Eye (tissue), 1 donor: ENCODE results near the gene SPAG5.

Experiments used
- DNase-seq: peaks from one replicate; pipeline ENCODE4 v3.0.0-alpha.2; 2015

The SPAG5 gene, protein sequence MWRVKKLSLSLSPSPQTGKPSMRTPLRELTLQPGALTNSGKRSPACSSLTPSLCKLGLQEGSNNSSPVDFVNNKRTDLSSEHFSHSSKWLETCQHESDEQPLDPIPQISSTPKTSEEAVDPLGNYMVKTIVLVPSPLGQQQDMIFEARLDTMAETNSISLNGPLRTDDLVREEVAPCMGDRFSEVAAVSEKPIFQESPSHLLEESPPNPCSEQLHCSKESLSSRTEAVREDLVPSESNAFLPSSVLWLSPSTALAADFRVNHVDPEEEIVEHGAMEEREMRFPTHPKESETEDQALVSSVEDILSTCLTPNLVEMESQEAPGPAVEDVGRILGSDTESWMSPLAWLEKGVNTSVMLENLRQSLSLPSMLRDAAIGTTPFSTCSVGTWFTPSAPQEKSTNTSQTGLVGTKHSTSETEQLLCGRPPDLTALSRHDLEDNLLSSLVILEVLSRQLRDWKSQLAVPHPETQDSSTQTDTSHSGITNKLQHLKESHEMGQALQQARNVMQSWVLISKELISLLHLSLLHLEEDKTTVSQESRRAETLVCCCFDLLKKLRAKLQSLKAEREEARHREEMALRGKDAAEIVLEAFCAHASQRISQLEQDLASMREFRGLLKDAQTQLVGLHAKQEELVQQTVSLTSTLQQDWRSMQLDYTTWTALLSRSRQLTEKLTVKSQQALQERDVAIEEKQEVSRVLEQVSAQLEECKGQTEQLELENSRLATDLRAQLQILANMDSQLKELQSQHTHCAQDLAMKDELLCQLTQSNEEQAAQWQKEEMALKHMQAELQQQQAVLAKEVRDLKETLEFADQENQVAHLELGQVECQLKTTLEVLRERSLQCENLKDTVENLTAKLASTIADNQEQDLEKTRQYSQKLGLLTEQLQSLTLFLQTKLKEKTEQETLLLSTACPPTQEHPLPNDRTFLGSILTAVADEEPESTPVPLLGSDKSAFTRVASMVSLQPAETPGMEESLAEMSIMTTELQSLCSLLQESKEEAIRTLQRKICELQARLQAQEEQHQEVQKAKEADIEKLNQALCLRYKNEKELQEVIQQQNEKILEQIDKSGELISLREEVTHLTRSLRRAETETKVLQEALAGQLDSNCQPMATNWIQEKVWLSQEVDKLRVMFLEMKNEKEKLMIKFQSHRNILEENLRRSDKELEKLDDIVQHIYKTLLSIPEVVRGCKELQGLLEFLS

DNA sequence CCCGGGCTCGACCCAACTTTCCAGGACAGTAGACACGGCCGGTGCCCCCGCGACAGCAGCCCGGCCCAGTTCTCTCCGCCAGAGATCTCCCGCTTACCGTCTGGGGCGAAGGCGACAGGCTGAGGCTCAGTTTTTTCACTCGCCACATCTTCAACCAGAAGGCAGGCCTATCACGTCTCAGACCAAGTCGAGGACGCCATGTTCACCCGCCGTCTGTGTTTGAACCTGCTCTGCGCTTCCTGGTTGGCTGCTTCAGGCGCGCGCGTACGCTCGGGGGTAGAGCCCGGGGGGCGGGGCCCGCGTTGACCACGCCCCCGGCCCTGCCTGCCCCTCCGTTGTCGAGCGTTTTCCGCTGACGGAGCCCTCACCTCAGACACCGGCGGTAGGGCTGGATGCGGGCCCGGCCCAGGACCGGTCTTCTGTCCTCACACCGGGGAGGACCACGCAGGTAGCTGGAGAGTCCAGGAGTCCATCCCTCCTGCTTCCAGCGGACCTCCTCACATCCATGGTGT lies at the start of gene SPAG5:
TSS of gene SPAG5 (minus strand) at position 227 of the 512 bp plus-strand sequence. CDS start at position 148, 79 bp downstream.
- peak; percentile 97 for DNase-seq

DNA sequence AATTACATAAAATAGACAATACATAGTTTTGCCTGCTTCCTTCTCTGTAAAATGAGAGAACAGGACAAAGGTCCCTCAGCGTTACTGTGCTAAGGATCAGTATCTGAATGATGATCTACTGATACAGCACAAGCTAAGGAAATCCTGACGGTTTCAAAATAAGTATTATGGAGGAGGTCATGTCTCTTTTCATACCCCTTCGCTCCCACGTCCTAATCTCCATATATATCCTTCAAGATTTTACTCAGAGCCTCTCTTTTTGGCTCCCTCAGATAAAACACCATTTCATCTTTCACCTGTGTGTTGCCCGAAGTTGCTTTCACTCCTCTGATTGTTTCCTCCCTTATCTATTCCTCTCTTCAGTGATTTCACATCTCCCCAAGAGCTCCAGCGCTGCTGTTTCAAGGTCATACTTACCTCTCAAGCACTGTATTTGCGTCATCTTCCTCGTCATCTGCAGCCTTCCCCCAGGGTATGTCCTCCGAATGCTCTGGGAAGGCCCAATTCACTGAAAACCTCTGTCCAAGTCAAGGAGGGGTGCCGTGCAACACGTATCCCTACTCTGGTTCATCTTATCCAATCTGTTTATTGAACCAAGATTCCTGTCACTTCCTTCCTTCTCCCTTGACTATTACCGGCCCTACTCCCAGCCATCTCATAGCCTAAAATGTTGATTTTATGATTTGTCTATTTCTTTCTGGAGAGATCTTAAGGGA lies 47.4 kb upstream of the SPAG5 start:
- DNase-seq: peak; percentile 3

DNA sequence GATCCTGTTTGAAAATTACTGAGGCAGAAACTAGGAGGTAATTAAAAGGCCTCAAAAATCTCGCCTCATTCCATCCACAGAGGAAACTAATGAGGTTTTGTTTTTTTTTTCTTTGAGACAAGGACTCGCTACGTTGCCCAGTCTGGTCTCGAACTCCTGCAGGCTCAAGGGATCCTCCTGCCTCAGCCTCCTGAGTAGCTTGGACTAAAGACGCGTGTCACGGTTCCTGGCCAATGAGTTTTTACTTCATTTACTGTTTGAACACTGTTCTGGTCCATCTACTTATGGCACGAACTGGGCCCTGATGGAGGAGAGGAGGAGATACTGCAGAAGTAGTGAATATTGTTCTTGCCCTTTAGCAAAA lies 46.7 kb upstream of the SPAG5 start:
- no peak for DNase-seq

DNA sequence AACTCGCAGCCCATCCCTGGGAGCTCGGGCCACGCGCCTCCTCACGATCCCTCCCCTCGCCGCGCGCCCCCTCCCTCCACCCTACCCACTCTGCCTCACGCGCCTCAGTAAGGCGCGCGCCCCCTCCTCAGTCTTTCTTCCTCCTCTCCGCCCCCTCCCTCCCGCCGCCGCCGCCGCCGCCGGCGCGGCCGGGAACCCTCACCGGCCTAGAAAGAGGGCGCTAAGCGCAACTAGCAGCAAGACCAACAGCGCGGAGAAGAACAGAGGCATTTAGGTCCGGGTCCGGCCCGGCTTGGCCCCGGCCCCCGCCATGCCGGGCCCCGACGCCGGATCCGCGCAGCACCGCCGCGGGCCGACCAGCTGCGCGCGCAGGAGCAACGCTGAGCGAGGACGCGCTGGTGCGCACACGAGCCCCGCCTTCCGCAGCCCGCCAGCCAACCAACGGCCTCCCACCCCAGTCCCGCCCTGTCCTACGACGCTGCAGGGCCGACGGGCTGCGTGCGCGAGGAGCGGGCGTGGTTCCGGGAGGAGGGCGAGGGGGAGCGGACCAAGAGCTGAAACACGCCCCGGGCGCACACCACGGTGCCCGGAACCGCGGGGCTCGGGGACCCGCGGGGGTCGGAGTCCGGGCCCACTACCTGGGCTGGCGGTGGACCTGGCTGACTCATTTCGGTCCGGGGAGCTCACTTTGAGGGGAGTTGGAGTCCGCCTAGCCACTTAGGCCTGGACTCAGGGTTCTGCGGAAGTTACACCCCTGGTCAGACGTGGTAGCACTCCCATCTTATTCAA lies 46.2 kb upstream of the SPAG5 start, which contains the start of gene BLTP2:
TSS of gene BLTP2 (minus strand) at position 372 of the 789 bp plus-strand sequence. CDS start at position 270, 102 bp downstream.
- peak; percentile 97 for DNase-seq

DNA sequence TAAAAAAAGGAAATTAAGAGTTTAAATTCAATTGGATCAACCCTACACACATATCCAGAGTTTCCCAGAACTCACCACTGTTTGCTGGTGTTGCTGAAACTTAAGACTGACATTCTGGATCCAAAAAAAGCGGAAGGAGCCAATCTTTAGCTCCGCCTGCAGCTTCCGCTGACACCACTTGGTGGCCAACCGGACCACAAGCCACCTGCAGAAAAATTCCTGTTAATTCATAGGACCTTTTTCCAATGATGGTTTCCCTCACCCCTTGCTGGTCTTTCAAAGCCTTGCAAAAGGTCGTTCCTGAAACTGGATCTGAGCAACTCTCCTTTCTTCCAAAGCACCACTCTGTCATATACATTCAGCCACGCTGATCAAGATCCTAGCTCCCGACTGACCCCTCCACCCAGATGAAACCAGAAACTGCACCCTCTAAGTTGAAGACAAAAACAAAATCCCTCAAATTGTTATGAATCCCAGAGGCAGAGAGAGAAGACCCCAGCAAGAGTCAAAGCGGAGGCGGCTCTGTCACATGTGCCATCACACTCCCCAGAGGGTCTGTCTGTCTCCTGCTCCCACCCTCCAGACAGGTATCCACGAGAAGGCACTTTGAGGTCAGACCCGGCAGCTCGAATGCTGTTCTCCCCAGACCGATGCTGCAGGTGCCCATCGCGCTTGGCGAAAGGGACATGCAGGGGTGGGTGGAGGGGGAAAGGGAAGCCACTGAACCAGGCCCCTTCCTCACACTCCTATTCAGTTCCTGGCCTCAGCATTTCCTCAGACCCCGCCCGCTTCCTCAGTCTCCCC lies 45.4 kb upstream of the SPAG5 start:
- peak; percentile 51 for DNase-seq

DNA sequence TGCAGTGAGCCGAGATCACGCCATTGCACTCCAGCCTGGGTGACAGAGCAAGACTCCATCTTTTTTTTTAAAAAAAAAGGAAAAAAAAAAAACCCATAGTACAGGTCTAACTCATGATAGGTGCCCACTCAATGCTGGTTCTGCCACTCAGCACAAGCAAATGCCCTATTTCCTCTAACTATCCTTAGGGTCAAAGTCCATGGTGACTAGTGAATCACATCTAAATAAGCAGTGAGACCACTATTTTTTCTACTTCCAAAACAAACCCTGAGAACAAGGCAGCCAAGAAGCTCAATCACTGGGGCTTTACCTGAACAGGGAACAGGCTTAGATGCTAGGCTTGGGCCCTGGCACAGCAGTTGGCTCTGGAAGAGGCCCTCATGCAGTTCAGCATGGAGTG lies 42.8 kb upstream of the SPAG5 start:
- no peak for DNase-seq

DNA sequence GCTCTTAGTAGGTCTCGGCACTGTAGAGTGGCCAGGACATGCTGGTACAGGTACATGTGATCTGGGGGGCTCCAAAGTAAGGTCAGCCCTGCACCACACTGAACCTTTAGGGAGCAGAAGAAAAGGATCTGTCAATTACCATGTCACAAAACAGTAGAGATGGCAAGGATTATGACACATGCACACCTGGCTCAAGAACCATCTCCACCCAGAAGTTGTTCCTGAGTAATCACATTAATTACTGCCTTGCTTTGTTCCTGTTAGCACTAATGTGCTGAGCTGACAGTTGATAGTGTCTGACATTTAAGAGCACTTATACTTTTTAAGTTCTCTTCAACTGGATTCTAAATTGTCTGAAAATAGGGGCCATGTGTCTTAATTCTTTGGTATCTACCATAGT lies 36.7 kb upstream of the SPAG5 start:
- DNase-seq: no peak

DNA sequence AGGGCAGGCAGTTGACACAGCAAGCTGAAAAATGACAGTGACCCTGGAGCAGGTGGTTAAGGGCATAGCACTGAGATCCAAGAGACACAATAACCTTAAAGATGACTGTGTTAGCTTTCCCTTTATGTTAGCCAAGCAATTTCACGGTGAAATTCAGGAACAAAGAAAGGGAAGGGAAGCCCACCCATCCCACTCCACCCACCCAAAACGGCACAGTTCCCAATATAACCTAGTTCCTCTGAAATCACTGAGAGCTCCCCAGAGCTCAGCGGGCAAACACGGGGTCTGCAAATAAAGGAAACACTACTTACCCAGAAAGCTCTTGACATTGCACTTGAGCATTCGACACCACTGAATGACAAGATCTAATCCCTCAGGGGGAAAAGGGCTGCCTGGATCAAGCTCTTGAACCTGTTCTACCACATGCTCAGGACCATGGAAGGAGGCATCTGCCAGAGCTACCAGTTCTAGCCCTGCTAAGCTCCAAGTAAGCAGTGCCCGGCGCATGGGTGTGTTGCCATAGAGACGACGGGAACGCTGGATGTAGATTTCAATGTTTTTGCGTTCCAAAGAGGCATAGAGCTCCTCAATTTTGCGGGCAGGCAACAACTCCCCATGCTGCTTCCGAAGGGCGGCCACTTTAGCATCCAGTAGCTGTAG lies 35.5 kb upstream of the SPAG5 start:
- no peak for DNase-seq

DNA sequence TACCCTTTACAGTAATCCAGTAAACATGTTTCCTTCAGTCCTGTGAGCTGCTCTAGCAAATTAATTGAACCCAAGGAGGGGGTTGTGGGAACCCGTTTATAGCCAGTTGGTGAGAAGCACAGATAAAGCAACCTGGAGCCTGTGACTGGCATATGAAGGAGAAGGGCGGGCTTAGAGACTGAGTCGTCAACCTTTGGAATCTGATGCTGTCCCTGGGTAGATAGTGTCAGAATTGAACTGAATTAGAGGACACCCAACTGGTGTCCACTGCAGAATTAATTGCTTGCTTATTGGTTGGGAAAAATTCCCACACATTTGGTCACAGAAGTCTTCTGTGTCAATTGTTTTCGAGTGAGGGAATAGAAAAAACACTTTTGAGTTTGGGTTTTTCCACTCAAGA lies 28.0 kb upstream of the SPAG5 start:
- DNase-seq: no peak

DNA sequence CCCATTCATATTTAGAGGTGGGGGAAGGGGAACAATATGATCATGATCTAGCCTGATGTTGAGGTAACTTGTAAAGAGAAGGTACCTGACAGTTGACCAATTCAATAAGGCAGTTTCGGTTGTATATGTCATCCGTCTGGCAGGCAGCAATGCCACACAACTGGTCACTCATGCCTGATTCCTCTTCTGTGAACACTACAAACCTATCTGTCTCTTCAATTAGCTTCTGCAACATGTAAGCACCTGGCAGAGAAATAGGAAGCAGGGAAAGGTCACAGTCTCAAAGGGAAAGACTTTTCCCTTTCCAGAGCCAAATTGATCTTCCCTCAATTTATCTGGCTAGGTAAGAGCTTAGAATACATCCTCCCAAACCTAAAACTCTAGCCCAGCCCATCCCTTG lies 25.3 kb upstream of the SPAG5 start:
- DNase-seq: no peak

DNA sequence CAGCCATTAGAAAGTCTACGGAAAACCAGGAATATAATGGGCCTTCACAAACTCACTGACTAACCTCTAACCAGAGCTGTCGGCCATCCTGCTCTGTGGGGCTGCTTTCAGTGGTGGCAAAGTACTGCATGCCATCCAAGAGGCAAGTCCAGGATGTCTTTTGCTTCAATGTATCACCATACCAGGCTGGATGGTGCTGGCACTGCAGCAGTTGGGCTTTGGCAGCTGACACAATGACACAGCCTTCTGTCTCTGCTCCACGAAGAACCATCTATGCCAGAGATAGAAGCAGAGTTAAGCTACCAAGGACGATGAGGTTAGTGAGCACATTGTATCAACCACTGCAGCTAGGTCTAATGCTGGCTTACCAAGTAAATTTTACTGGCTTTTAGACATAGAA lies 24.9 kb upstream of the SPAG5 start:
- no peak for DNase-seq

DNA sequence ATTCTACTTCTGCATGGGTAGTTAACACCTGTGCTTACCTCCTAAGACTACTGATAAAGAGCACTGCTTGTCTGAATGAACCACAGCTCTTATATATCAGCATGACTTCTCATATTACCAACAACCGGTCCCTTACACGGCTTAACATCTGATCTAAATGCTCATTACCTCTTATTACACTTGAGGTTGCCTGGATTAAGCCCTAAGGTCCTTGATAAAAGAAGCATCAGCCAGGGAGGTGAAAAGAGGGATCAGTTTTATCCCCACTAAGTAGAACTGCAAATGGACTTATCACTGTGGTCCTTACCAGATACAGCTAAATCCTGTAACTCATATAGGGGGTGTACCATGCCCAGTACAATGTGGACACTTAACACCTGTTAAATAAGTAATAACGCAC lies 23.4 kb upstream of the SPAG5 start:
- no peak for DNase-seq

DNA sequence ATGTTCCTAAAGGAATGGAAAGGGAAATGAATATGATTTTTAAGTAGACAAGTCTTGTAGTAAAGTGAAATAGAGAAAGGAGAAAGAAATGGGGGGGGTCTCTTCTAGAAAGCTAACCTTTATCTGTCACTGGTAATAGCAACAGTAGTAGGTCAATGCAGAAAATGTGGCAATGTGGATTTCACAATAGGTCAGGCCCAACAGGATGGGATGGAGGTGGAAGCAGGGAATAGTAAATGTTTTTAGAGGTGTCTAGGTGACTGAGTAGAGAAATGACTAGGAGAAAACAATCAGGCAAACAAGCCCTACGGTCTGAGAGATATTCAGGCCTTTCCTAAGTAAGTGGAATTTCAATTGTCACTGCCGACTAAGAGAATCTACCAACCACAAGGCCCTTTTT lies 21.2 kb upstream of the SPAG5 start:
- DNase-seq: no peak

DNA sequence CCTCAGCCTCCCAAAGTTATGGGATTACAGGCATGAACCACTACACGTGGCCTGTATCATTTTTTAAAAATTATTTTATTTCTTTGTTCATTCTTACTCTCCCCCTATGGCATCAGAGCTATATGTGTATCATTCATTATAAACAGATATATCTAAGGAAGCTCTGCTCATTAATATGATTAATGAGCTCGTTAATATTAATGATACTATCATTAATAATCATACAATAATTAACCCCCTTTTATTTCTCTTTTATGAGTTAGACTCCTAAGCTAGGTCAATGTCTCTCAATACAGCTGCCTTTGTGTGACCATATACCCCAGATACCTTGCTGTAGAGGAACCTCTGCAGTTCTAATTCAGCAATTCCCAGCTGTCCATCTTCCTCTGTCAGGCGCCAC lies 19.6 kb upstream of the SPAG5 start:
- DNase-seq: no peak

DNA sequence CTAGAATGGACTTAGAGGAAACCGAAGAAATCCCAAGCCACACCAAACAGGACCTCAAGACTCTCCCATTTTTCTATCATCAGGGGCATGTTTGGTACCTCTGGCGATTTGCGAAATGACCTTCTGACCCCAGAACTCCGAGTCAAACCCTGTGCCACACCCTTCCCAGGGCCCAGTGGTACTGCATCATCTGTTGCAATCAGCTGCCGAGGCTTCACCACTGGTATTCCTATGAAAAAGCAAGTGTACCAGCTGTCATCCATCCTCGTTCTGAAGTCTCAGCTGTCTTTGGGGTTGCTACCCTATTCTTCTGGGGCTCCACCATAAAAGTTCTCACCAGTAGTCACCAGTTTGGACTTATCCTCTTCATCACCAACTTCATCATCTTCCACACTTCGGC lies 17.5 kb upstream of the SPAG5 start:
- no peak for DNase-seq

DNA sequence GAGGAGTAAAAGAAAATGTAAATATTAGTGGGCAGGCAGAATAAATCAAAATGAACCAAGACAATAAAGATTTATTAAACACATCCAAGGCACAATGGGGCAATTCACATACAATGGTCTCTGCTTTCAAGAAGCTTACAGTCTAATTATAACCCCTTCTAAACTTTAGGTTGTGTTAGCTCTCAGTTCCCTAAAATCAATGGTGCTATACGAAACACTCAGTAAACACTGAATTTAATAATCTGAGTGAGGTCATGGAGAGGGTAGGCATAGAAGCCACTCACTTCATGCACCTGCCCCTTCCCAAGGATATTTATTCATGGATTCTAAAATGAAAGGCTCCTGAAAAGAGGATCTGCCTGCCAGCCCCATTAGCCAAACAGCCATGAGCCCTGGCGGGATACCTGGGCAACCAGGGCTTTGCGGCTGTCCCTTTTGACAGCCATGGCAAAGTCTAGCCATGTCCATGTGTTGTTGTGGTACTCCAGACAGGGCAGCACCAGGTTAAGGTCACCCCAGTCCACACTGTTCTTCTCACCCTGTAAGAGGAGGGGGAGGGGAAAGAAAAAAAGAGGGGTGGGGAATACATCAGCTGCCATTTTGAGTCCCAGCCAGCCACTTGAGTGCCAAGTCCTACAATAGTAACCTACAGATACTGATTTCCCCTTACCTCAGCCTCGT lies 16.6 kb upstream of the SPAG5 start:
- DNase-seq: no peak

DNA sequence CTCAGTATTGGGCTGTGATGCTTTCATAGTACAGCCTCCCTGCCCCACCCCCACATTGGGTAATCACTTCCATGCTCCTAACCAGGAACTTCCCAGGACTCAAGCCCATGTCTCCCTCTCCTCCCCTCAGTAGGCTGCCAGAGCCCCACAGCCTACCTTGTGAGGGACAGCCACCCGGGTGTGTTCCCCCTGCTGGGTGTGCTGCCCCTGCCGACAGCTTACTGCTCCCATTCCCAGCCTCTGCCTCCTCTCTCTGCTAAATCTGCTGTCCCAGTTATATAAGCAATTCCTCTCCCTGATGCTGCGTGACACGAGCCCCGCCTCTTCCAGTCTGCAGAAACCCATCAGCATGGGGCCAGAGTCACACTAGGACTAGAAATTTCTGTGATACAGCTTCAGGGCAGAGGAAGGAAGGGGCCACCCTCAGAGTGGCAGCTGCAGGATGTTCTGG lies 15.1 kb upstream of the SPAG5 start, which contains the start of gene RSKR:
TSS of gene RSKR (minus strand) at position 255 of the 451 bp plus-strand sequence. CDS start at position 231, 24 bp downstream.
- DNase-seq: no peak

DNA sequence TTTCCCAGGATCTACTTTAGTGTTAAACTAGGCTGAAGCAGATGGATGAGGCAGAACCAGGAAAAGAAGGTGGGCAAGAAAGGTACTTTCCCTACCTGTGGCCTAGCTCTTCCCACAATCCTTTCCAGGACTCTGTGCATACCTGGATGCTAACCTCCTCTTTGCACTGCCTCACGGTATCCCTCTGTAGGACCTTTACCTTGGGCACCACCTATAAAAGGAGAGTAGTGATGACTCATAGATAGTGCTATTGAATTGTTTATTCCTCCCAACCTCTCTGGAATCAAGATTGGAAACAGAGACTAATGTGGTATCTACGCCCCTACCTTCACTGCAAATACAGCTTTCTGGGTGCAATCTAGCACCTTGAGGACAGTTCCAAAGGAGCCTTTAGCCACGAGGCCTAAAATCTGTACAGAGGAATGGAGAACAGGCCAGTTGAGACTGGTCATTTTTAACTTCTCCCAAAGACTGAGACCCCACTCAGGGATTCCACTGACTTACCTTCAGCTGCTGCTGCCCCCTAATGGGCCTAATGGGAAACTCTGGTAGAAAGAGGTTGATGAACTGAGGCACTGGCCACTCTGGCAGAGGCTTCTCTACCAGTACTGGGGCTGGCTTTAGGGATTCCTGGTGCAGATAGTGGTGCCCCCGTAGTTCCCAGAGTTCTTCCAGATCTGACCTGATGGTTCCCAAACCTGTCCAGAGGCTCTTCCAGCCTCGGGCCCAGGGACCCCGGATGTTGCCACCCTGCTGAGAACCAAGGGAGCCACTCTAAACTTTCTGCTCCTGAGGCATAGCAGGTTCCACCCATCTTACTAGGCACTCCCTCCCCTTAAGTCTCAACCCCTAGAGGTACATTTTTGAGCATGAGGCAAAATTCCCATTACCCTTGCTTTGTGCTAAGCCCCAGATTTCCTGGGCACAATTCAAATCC lies 14.4 kb upstream of the SPAG5 start:
- DNase-seq: peak; percentile 75
